GM19452 (cell line): Measurements from ENCODE around the gene ANO1.

ENCODE experiments used
- ATAC-seq: cut with Tn5 transposase; IDR thresholded peaks from one replicate; pipeline ENCODE4 v1.9.1; 2021; ENCODE audit not compliant: unreplicated experiment

Gene ANO1

GRCh38 chr11:70158201-70158600 is 80.1 kb downstream of the ANO1 start:
- no peak for ATAC-seq

- no peak for ATAC-seq
Observed at GRCh38 chr11:70158757-70159389, 80.8 kb downstream of the ANO1 start.

- ATAC-seq, result no peak
Observed at GRCh38 chr11:70159627-70160570, 81.8 kb downstream of the ANO1 start.

- ATAC-seq, result no peak
Observed at GRCh38 chr11:70161043-70161625, 83.0 kb downstream of the ANO1 start.

- no peak for ATAC-seq
Observed at GRCh38 chr11:70164705-70165104, 86.6 kb downstream of the ANO1 start.

DNA sequence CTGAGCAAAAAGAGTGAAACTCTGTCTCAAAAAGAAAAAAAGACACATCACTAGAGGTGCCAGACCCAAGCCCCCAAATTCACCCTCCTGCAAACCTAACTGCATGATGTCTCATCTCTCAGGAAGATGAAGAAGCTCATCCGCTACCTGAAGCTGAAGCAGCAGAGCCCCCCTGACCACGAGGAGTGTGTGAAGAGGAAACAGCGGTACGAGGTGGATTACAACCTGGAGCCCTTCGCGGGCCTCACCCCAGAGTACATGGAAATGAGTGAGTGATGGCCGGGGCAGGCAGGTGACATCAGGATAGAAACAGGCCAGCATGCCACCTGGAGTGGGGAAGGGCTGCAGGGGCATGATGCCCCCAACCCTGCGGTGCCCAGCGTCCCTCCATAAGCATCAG is 89.0 kb downstream of the ANO1 start:
- no peak for ATAC-seq

DNA sequence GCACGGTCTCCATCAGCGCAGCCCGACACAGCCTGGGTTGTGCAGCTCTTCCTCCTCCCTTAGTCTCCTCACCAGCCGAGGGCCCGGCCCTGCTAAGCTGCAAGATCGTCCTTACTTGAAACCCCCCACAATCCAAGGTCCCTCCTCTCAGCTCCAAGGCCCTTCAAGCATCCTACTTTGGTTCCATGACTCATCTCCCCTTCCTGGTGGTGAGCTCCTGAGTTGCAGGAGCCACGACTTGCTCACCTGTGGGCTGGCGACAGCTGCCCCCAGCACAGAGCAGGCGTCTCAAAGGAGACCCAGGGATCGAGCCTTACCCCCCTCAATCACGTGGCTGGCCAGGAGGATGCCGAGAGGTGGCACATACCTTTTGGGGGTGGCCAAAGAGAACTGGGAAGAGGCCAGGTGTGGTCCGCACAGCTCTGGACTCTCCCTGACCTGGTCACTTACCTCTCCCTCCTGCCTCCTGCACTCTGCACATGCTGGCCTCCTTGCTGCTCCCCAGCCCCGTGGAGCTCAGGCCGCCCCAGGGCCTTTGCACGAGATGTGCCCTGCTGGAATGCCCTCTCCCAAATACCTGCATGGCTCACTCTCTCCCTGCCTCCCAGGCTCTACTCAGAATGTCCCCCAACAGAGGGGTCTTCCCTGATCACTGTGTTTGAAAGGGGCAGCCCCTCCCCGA is 89.7 kb downstream of the ANO1 start:
- ATAC-seq, result no peak

GRCh38 chr11:70168405-70168754 is 90.3 kb downstream of the ANO1 start:
- ATAC-seq, result no peak

- ATAC-seq, result no peak
Observed at GRCh38 chr11:70169127-70169526, 91.0 kb downstream of the ANO1 start.

GRCh38 chr11:70169632-70170031 is 91.5 kb downstream of the ANO1 start:
- no peak for ATAC-seq

DNA sequence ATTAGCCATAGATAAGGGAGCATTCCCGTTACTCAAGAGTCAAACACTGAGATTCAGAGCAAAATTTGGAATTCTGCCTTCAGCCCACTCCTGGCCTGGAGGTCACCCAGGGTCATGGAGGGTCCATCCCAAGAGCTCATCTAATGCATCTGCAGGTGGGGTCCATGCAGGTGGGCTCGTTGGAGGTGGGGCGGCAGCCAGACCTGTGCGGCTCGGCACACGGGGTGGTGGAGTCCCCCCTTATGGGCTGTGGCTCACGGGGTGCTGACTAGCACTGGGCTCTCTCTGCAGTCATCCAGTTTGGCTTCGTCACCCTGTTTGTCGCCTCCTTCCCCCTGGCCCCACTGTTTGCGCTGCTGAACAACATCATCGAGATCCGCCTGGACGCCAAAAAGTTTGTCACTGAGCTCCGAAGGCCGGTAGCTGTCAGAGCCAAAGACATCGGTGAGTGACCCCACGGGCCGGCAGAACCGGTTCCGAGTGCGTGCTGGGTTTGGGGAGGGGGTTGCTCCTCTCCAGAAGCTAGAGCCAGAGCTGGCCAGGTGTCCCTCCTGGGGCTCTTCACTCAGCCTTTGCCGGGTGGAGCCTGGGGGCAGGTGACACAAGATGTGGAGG is 92.6 kb downstream of the ANO1 start:
- no peak for ATAC-seq

DNA sequence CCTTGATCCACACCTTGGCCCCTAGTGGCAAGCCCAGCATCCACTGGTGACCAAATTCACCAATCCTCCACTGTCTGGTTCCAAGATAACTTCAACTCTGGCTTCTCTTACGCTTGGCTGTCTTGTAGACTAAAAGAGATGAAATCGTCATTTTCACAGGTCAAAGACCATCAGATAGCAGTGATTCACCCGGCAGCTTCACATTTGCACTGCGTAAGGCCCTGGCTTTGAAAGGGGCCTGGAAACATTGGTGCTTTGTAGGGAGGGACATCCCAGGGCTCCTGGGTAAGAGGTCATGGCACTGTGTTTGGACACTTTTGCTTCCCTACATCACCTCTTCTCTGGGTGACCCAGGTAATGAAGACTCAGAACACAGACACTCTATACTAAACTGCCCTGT is 94.9 kb downstream of the ANO1 start:
- ATAC-seq, result no peak

- ATAC-seq, result no peak
Observed at GRCh38 chr11:70174547-70175235, 96.6 kb downstream of the ANO1 start.

DNA sequence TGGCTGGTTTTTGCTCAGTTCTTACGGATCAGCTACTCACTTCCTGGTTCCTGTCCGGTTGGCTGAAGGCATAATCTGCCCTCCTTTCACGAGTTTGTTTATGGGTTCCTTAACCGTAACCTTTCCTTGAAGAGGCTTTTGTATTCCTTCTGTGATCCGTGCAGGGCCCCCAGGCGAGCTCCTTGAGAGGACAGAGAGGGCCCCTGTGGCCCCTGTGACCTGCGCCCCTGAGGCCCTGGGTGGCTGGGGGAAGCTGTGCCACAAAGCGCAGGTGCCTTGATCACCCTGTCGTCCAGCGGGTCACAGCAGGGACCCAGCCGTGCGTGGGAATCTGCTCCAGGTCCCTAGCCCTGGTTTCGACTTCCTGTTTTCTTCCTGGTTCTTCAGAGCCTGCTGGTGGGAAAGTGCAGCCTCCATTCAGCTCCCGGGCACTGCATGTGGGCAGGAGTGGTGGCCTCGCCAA is 97.2 kb downstream of the ANO1 start:
- no peak for ATAC-seq

DNA sequence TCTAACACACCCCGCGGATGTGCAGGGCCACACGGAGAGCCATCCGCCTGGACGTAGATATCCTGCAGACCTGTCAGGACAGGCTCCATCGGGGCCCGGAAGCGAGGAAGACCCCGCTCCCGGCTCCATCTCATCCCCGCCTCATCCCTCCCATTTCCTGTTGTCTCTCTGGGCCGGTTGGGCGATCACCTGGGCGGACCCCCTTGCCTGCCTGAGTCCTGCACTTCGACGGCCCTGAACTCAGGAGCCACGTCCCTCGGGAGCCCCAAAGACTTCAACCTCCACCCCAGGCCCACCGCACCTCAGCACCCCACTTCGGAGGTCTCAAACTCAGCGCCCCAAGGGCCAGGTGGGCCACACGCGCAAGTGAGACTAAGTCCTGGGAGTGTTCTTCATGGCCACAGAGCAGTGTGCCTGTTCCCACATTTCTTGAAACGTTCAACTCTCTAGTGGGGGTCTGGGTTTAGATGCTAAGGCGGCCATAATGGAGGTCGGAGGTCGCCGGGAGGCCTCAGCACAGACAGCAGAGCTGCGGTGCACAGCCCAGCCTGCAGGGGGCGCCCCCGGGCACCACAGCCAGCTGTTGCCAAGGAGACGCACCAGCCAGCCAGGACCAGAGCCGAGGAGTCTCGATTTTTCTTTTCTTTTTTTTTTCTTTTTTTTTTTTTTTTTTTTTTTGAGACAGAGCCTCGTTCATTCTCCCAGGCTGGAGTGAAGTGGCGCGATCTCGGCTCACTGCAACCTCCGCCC is 99.0 kb downstream of the ANO1 start:
- no peak for ATAC-seq

- ATAC-seq, result no peak
Observed at GRCh38 chr11:70180906-70181305, 102.8 kb downstream of the ANO1 start.

- ATAC-seq, result no peak
Observed at GRCh38 chr11:70182266-70182665, 104.1 kb downstream of the ANO1 start.

- ATAC-seq, result no peak
Observed at GRCh38 chr11:70183032-70183431, 104.9 kb downstream of the ANO1 start.

- no peak for ATAC-seq
Observed at GRCh38 chr11:70183483-70184176, 105.5 kb downstream of the ANO1 start.
